ENCODE measurements around the gene TLR10. TPM values are rescaled to one million over a fixed set of nuclear protein-coding genes. Genes with fewer than 3 reads are reported as not detected.

Gene TLR10
- total RNA-seq, 1 donor: not detected

DNA sequence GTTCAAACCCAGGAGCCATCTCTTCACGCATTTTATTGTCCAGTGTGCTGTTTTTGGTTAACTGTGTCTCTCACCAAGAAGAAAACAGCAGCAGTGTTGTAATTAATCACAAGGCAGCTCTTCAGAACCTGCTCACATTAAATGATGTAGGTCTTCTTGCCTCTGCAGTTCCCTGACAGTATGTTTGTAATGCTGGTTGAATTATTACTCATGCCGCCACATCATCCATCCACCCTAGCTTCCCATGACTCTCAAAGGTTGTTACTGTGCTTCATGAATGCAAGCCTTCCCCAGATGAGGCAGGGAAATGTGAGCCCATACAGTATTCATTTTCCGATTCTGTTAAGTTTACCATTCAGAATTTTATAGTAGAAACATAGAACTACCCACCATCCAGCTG lies 17.4 kb downstream of the TLR10 start:
- DNase-seq (ENCODE audit: low read depth): peak; percentile 14
- no peak for TF ChIP-seq CTCF (IDR thresholded peaks at IDR 0.05; ENCODE audit: insufficient read depth, low read depth, low read length)
- H3K4me3 ChIP-seq (ENCODE audit: low read depth, low read length): no peak overlapping the region

- DNase-seq (ENCODE audit: low read depth): no peak
- no peak for TF ChIP-seq CTCF (IDR thresholded peaks at IDR 0.05; ENCODE audit: insufficient read depth, low read depth, low read length)
- no peak overlapping the region for H3K4me3 ChIP-seq (ENCODE audit: low read depth, low read length)
Observed at GRCh38 chr4:38764277-38764676, 18.5 kb downstream of the TLR10 start.

GRCh38 chr4:38762560-38762959 lies 20.2 kb downstream of the TLR10 start:
- no peak overlapping the region for H3K4me3 ChIP-seq (ENCODE audit: low read depth, low read length)
- DNase-seq (ENCODE audit: low read depth): no peak
- TF ChIP-seq CTCF (IDR thresholded peaks at IDR 0.05; ENCODE audit: insufficient read depth, low read depth, low read length): no peak

- H3K4me3 ChIP-seq (ENCODE audit: low read depth, low read length): no peak overlapping the region
- DNase-seq (ENCODE audit: low read depth): no peak
- TF ChIP-seq CTCF (IDR thresholded peaks at IDR 0.05; ENCODE audit: insufficient read depth, low read depth, low read length): no peak
Observed at GRCh38 chr4:38759790-38760122, 23.0 kb downstream of the TLR10 start.

- TF ChIP-seq CTCF (IDR thresholded peaks at IDR 0.05; ENCODE audit: insufficient read depth, low read depth, low read length): peak; percentile 73
- DNase-seq (ENCODE audit: low read depth): peak; percentile 74
- H3K4me3 ChIP-seq (ENCODE audit: low read depth, low read length): no peak overlapping the region
Observed at GRCh38 chr4:38759113-38759789, 23.5 kb downstream of the TLR10 start.

DNA sequence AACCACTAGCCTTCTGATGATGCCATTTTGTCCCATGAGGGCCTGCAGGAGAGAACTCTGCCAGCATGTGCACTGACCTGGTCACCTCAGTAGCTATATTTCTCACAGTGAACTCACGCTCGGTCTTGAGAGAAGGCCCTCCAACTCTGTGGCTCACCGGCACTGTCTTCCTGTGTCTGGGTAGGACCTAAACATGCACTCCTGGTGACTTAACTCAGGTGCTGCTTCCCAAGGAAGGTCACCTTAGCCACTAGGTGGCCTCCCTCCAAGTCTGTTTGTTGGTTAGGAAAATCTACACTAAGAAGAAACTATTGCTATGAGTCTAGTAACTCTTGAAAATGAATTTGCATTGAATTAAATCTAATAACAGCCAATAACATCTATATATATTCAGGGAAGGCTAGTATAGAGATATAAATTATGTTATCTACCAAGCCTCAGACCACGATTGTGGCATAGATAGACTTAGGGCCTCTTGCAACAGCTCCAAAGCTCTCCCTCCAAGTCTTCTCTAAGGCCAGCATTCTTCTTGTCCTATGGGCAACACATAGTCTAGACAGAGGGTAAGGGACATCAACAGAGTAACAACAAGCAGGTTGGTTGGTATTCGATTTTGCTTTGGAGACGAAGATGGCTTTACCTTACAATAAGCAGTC lies 24.7 kb downstream of the TLR10 start:
- DNase-seq (ENCODE audit: low read depth): no peak
- TF ChIP-seq CTCF (IDR thresholded peaks at IDR 0.05; ENCODE audit: insufficient read depth, low read depth, low read length): peak; percentile 14
- no peak overlapping the region for H3K4me3 ChIP-seq (ENCODE audit: low read depth, low read length)

Measured in fibroblast of villous mesenchyme (primary cell).